GM21786 (cell line): ENCODE results near the gene DTYMK.

ENCODE experiments used
- ATAC-seq: cut with Tn5 transposase; IDR thresholded peaks from one replicate; pipeline ENCODE4 v1.9.1; 2021; ENCODE audit not compliant: unreplicated experiment

The DTYMK gene

DNA sequence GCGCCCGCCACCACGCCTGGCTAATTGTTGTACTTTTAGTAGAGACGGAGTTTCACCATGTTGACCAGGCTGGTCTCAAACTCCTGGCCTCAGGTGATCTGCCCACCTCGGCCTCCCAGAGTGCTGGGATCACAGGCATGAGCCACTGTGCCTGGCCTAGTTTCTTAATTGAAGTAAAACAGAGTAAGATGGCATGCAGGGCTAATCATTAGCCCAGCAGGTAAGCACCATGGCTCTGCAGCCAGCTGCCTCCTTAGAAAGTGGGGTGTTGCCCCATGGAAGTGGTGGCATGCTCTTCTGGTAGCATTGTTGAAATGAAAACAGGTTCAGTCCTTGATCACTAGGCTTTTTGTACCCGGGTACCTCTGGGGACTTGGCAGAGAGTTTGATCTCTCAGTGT is 36.7 kb downstream of the DTYMK start:
- ATAC-seq: no peak

- no peak for ATAC-seq
Observed at GRCh38 chr2:241649404-241649803, 37.2 kb downstream of the DTYMK start.

DNA sequence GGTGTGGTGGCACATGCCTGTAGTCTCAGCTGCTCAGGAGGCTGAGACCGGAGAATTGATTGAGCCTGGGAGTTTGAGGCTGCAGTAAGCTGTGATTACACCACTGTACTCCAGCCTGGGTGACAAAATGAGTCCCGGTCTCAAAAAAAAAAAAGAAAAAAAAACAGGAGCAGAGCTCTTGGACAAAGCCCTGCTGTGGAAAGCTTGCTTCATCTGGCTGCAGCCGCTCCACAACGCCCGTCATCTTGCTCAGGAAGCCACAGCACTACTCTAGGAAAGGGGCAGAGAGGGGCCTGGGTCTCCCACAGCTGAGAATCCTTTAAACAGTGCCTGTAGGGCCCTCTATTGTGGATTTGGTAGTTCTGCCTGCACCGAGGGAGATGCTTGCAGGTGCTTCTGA is 38.2 kb downstream of the DTYMK start:
- no peak for ATAC-seq

DNA sequence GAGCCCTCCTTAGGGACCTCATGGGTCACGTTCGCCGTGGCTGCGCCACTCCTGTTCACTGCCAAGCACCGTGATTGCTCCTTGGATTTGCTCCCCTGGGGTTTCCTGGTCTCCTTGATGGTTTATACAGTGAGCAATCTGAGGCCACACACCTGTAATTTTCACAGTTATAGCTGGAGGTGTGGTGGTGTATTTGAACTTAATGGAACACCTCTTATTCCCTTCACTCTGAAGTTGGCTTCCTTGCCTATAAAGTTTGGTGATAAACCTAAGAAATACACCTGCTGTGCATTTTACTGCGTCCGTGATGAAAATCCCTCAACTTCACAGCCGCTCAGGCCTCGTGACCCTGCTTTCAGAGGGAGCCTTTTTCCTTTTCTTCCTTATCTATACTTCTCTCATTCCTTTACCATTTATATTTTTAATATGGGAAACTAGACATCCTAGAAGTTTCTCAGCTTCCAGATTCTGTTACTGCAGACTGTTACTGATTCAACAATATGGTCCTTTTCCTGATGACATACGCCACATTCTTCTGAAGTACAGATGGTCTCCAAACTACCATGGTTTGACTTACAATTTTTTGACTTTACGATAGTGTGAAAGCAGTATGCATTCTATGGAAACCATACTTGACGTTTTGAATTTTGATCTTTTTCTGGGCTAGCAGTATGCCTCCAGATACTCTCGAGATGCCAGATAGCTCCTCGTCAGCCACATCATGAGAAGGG is 40.5 kb downstream of the DTYMK start:
- no peak for ATAC-seq

DNA sequence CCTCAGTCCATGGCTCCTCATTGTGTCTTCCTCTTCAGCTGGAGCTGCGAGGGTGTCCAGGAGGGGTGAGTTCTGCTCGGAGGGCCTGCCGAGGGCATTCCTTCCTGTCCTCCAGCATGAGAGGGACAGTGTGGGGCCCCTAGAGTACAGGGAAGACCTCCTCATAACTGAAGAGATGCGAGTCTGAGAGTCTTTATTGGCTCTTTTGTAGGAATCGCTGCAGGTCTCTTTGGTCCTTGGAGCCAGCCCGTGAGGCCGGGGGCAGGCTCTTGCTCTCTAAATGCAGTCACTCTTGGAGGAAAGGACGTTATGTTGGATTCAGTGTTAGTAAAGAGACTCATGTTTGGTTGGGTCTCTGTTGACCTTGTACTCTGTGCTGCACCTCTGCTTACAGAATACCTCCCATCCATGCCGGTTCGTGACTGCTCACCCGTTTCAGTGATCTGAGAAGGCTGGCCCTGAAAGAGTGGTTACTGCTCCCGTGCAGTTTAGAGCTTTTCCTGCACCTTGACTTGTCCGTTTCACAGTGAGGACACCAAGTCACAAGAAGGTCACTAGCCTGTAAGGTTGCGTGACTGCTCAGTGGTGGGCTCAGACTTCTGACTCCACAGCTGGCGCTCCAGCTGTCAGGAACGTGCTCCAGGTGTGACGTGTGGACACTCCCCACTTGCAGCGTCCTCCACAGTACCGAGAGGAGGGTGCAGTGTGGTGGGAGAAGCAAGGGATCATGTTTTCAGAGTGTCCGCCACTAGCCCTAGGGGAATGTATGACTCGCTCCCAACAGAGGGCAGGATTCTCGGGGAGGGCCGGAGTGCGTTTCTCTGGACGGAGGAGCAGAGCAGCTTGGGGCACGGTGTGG is 41.3 kb downstream of the DTYMK start:
- ATAC-seq: no peak

- no peak for ATAC-seq
Observed at GRCh38 chr2:241641631-241642030, 45.0 kb downstream of the DTYMK start.

DNA sequence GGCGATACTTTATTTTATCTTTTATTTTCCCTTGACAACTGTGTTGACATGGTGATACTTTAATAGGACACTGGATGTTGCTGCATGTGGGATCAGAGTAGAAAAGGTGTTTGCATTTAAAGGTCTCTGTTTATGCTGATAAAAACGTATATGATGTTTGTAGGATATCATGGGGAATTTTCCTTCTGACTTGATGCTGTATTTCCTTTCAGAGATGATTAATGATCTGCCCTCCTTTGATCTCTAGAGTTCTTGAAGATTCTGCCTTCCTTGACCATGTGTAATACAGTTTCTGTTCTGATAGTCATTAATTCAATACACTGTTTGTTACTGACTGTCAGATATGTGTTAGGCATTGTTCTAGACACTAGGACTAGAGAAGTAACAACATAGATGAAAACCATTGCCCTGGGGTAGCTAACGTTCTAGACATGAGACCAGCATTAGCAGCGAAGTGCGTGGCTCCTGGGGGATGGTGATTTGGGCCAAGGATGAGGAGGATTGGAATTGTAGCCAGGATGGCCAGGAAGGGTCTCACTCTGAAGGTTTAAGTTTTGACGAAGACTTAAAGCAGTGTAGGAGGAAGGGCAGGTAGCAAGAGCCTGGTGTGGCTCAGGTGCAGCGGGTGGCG is 46.3 kb downstream of the DTYMK start:
- ATAC-seq: no peak

DNA sequence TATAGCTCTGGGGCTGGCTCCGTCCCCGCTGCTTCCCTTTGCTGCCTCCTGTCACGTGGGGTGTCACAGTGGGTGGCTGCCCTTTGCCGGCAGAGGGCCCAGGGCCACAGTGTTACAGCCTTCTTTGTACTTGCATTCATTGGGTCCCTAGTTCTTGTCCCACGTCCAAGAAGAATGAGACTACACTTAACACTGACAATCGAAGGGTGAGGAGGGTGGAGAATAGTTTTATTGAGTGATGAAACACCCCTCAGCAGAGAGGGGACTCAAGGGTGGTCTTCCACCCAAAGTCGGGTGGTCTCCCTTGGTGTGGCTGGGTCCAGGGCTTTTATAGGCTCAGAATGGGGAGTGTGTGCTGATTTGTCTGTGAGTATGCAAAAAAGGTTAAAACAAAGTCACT is 47.2 kb downstream of the DTYMK start:
- no peak for ATAC-seq

- no peak for ATAC-seq
Observed at GRCh38 chr2:241638940-241639339, 47.7 kb downstream of the DTYMK start.

DNA sequence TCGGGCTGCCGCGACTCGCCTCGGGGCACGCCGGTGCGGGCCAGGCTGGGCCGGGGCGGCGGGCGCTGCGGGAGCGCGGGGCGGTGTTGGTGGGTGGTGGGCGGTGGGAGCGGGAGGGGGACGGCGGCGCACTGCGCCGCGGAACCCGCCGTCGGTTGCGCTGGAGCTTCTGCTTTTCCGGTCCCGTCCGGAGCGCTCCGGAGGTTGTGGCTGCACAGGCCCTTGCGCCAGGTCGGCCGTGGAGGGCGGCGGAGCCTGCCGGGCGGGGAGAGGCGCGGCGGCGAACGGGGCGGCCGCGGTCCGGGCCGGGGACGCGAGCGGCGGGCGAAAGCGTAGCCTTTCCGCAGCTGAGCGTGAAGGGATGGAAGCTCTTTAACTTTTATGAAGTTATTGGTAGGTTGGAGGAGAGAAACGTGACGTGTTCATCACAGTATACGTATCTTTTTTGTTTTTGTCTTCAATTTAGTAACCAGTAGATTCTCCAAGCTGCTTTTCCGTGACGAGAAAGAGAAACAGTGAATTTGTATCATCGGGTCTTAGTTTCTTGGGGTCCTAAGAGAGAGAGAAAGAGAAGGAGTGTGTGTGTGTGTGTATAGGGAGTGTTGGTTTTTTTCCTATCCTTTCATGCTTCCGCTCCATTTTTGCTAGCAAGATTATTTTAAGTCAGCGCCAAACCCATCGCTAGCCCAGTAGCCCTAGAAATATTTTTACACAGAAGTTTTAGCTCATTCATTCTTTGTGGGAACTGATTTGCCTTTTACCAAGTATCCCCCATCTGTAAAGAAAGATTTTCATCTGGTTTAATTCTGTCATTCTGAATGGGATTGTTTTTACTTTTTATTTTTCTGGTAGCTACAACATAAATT is 48.6 kb downstream of the DTYMK start:
- peak; percentile 5 for ATAC-seq

GRCh38 chr2:241637018-241637794 is 49.4 kb downstream of the DTYMK start, which contains the start of the genes ATG4B and THAP4:
Gene ATG4B (plus strand): TSS chr2:241637693. CDS start chr2:241637715, 22 bp downstream.
Gene THAP4 (minus strand): TSS chr2:241637158. CDS start chr2:241637017, 141 bp downstream.
- peak; percentile 64 for ATAC-seq

- peak; percentile 29 for ATAC-seq
Observed at GRCh38 chr2:241636182-241637017, 50.2 kb downstream of the DTYMK start.

DNA sequence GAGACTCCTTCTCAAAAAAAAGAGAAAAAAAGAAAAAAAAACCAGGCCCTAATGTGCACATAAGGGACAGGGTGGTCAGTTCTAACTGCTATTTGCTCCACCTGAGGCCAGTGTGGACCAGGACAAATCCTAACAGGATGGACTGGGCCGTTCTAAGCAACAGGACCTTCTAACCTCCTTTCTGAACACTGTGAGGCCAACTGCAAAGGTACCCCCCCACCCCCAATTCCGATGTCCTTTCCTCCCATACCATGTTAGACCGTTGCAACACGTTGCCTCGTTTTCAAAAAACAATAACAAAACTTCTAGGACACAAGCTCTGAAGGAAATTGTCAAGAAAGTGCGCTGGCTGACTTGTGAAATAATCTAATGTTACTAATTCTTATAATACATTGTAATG is 50.9 kb downstream of the DTYMK start:
- no peak for ATAC-seq

- no peak for ATAC-seq
Observed at GRCh38 chr2:241633561-241633960, 53.1 kb downstream of the DTYMK start.

GRCh38 chr2:241632478-241633325 is 53.9 kb downstream of the DTYMK start:
- no peak for ATAC-seq

- ATAC-seq: no peak
Observed at GRCh38 chr2:241629762-241630435, 56.7 kb downstream of the DTYMK start.

GRCh38 chr2:241627675-241628074 is 58.9 kb downstream of the DTYMK start:
- ATAC-seq: no peak
